Measurements from ENCODE around the gene CAMP. TPM values are rescaled to one million over a fixed set of nuclear protein-coding genes. Genes with fewer than 3 reads are reported as not detected.

The CAMP gene
- total RNA-seq = not detected

GRCh38 chr3:48222616-48223513, at the start of gene CAMP:
TSS of gene CAMP (plus strand) at chr3:48223495. CDS start at chr3:48223512, 17 bp downstream.
- Mint-ChIP-seq H3K4me1 (ENCODE audit: low read depth) (peaks cover 11% of the 10 kb centered on the region), H3K36me3 (ENCODE audit: low read depth) (no peaks in the 10 kb centered on the region), H3K27me3 (ENCODE audit: low read depth) (no peaks in the 10 kb centered on the region), H3K9me3 (ENCODE audit: insufficient read depth) (no peaks in the 10 kb centered on the region), H3K4me3 (no peak within 1 kb of the TSS), H3K27ac (no peak within 1 kb of the TSS)
- DNase-seq (no peak), ATAC-seq (no peak)
- POLR2A ChIA-PET = no interaction called here
- CTCF ChIA-PET = interaction anchor here (1.6 kb wide), 1 partner anchor 9 kb away, joined by 4 read pairs; no protein-coding TSS in a partner anchor

- H3K36me3 Mint-ChIP-seq (ENCODE audit: low read depth) = peaks cover 83% of the 10 kb centered on the region
- CTCF ChIA-PET = interaction anchor here (0.8 kb wide), 1 partner anchor 258 kb away, joined by 3 read pairs; no protein-coding TSS in a partner anchor
- no peak overlapping the region for H3K27ac Mint-ChIP-seq
- ATAC-seq (no peak), DNase-seq (no peak)
- POLR2A ChIA-PET = no interaction called here
- H3K27me3 Mint-ChIP-seq (ENCODE audit: low read depth) = no peaks in the 10 kb centered on the region
- H3K9me3 Mint-ChIP-seq (ENCODE audit: insufficient read depth) = no peaks in the 10 kb centered on the region
- H3K4me3 Mint-ChIP-seq = no peak overlapping the region
- H3K4me1 Mint-ChIP-seq (ENCODE audit: low read depth) = peaks cover 21% of the 10 kb centered on the region
Measured at GRCh38 chr3:48178072-48178471, 45.2 kb upstream of the CAMP start.

GRCh38 chr3:48180021-48180420, 43.3 kb upstream of the CAMP start:
- CTCF ChIA-PET = no interaction called here
- Mint-ChIP-seq H3K4me3 (no peak overlapping the region), H3K9me3 (ENCODE audit: insufficient read depth) (no peaks in the 10 kb centered on the region), H3K4me1 (ENCODE audit: low read depth) (peaks cover 24% of the 10 kb centered on the region), H3K27me3 (ENCODE audit: low read depth) (no peaks in the 10 kb centered on the region), H3K36me3 (ENCODE audit: low read depth) (peaks cover 88% of the 10 kb centered on the region), H3K27ac (no peak overlapping the region)
- POLR2A ChIA-PET = no interaction called here
- DNase-seq (no peak), ATAC-seq (no peak)

GRCh38 chr3:48180531-48181253, 42.6 kb upstream of the CAMP start:
- ChIA-PET CTCF (interaction anchor here (1.2 kb wide), 1 partner anchor 357 kb away, joined by 3 read pairs; no protein-coding TSS in a partner anchor), POLR2A (no interaction called here)
- DNase-seq (no peak), ATAC-seq (no peak)
- Mint-ChIP-seq H3K4me1 (ENCODE audit: low read depth) (peaks cover 30% of the 10 kb centered on the region), H3K27me3 (ENCODE audit: low read depth) (no peaks in the 10 kb centered on the region), H3K9me3 (ENCODE audit: insufficient read depth) (no peaks in the 10 kb centered on the region), H3K27ac (no peak overlapping the region), H3K36me3 (ENCODE audit: low read depth) (peaks cover 88% of the 10 kb centered on the region), H3K4me3 (no peak overlapping the region)

- Mint-ChIP-seq H3K27ac (peak overlapping the region; percentile 25), H3K4me3 (no peak overlapping the region), H3K4me1 (ENCODE audit: low read depth) (peaks cover 52% of the 10 kb centered on the region), H3K9me3 (ENCODE audit: insufficient read depth) (no peaks in the 10 kb centered on the region), H3K27me3 (ENCODE audit: low read depth) (no peaks in the 10 kb centered on the region), H3K36me3 (ENCODE audit: low read depth) (peaks cover 73% of the 10 kb centered on the region)
- POLR2A ChIA-PET = no interaction called here
- no peak for DNase-seq
- no peak for ATAC-seq
- CTCF ChIA-PET = no interaction called here
Measured at GRCh38 chr3:48184299-48184698, 39.0 kb upstream of the CAMP start.

GRCh38 chr3:48185129-48185528, 38.2 kb upstream of the CAMP start:
- POLR2A ChIA-PET = interaction anchor here (1.1 kb wide), 1 partner anchor 28 kb away, joined by 3 read pairs; no protein-coding TSS in a partner anchor
- H3K4me1 Mint-ChIP-seq (ENCODE audit: low read depth) = peaks cover 52% of the 10 kb centered on the region

GRCh38 chr3:48186631-48187300, 36.5 kb upstream of the CAMP start:
- ATAC-seq = no peak
- Mint-ChIP-seq H3K9me3 (ENCODE audit: insufficient read depth) (no peaks in the 10 kb centered on the region), H3K27ac (peak overlapping the region; percentile 23), H3K27me3 (ENCODE audit: low read depth) (no peaks in the 10 kb centered on the region), H3K4me3 (peak overlapping the region; percentile 79), H3K4me1 (ENCODE audit: low read depth) (peaks cover 43% of the 10 kb centered on the region), H3K36me3 (ENCODE audit: low read depth) (peaks cover 54% of the 10 kb centered on the region)
- no peak for DNase-seq
- ChIA-PET POLR2A (interaction anchor here (0.9 to 2.0 kb wide), 3 partner anchors 26 to 253 kb away, joined by 3 to 10 read pairs (median 4); partner anchors contain the start of genes CCDC51 and ZNF589), CTCF (interaction anchor here (0.9 to 4.5 kb wide), 2 partner anchors 197 to 250 kb away, joined by 3 to 31 read pairs; no protein-coding TSS in a partner anchor)

More at GRCh38 chr3:48185129-48185528, 38.2 kb upstream of the CAMP start:
- H3K27ac Mint-ChIP-seq = no peak overlapping the region
- H3K36me3 Mint-ChIP-seq (ENCODE audit: low read depth) = peaks cover 67% of the 10 kb centered on the region
- no peak overlapping the region for H3K4me3 Mint-ChIP-seq
- CTCF ChIA-PET = no interaction called here
- no peak for DNase-seq
- ATAC-seq = no peak
- no peaks in the 10 kb centered on the region for H3K9me3 Mint-ChIP-seq (ENCODE audit: insufficient read depth)
- H3K27me3 Mint-ChIP-seq (ENCODE audit: low read depth) = no peaks in the 10 kb centered on the region

- Mint-ChIP-seq H3K27ac (peak overlapping the region; percentile 23), H3K9me3 (ENCODE audit: insufficient read depth) (no peaks in the 10 kb centered on the region), H3K4me1 (ENCODE audit: low read depth) (peaks cover 40% of the 10 kb centered on the region), H3K36me3 (ENCODE audit: low read depth) (peaks cover 49% of the 10 kb centered on the region), H3K4me3 (peak overlapping the region; percentile 79), H3K27me3 (ENCODE audit: low read depth) (no peaks in the 10 kb centered on the region)
- DNase-seq (no peak), ATAC-seq (no peak)
- ChIA-PET CTCF (interaction anchor here (0.9 to 4.5 kb wide), 3 partner anchors 30 to 249 kb away, joined by 3 to 31 read pairs (median 4); no protein-coding TSS in a partner anchor), POLR2A (interaction anchor here (0.9 to 2.0 kb wide), 5 partner anchors 27 to 362 kb away, joined by 3 to 10 read pairs (median 4); partner anchors contain the start of genes CCDC51 and ZNF589)
Measured at GRCh38 chr3:48187301-48187578, 36.1 kb upstream of the CAMP start.

- ChIA-PET CTCF (interaction anchor here (0.9 to 4.5 kb wide), 5 partner anchors 18 to 249 kb away, joined by 3 to 31 read pairs (median 3); partner anchors contain the start of gene ZNF589), POLR2A (interaction anchor here (0.7 to 2.0 kb wide), 9 partner anchors 27 to 363 kb away, joined by 3 to 10 read pairs (median 4); partner anchors contain the start of genes CCDC51 and ZNF589)
- peak overlapping the region; percentile 91 for H3K4me3 Mint-ChIP-seq
- H3K4me1 Mint-ChIP-seq (ENCODE audit: low read depth) = peaks cover 35% of the 10 kb centered on the region
- no peaks in the 10 kb centered on the region for H3K9me3 Mint-ChIP-seq (ENCODE audit: insufficient read depth)
- H3K27me3 Mint-ChIP-seq (ENCODE audit: low read depth) = no peaks in the 10 kb centered on the region
- H3K27ac Mint-ChIP-seq = peak overlapping the region; percentile 87
- peak; percentile 35 for ATAC-seq
- peaks cover 44% of the 10 kb centered on the region for H3K36me3 Mint-ChIP-seq (ENCODE audit: low read depth)
- no peak for DNase-seq
Measured at GRCh38 chr3:48187579-48188265, 35.6 kb upstream of the CAMP start.

- peak; percentile 99 for ATAC-seq
- no peaks in the 10 kb centered on the region for H3K9me3 Mint-ChIP-seq (ENCODE audit: insufficient read depth)
- H3K36me3 Mint-ChIP-seq (ENCODE audit: low read depth) = peaks cover 37% of the 10 kb centered on the region
- ChIA-PET CTCF (interaction anchor here (0.9 to 4.5 kb wide), 4 partner anchors 17 to 248 kb away, joined by 3 to 31 read pairs (median 4); partner anchors contain the start of gene ZNF589), POLR2A (interaction anchor here (0.7 to 2.0 kb wide), 9 partner anchors 52 to 363 kb away, joined by 3 to 10 read pairs (median 3); partner anchors contain the start of genes CCDC51 and ZNF589)
- peak within 1 kb of the TSS; percentile 91 for H3K4me3 Mint-ChIP-seq
- H3K4me1 Mint-ChIP-seq (ENCODE audit: low read depth) = peaks cover 33% of the 10 kb centered on the region
- peak; percentile 99 for DNase-seq
- H3K27me3 Mint-ChIP-seq (ENCODE audit: low read depth) = no peaks in the 10 kb centered on the region
- peak within 1 kb of the TSS; percentile 87 for H3K27ac Mint-ChIP-seq
Measured at GRCh38 chr3:48188266-48189201, 34.8 kb upstream of the CAMP start, which contains the start of gene CDC25A. TSS of gene CDC25A (minus strand) at chr3:48188417. CDS start at chr3:48187947, 470 bp downstream.
